HG03139 (cell line): Measurements from ENCODE around the gene EMP3.
"Not testable (repeated sequence)": the region's sequence is repeated elsewhere in the genome, so short reads cannot be mapped to it uniquely, and the experiment has no call there.

ENCODE experiments used
- ATAC-seq: cut with Tn5 transposase; IDR thresholded peaks from one replicate; pipeline ENCODE4 v1.9.1; 2021; ENCODE audit not compliant: unreplicated experiment

The EMP3 gene

DNA sequence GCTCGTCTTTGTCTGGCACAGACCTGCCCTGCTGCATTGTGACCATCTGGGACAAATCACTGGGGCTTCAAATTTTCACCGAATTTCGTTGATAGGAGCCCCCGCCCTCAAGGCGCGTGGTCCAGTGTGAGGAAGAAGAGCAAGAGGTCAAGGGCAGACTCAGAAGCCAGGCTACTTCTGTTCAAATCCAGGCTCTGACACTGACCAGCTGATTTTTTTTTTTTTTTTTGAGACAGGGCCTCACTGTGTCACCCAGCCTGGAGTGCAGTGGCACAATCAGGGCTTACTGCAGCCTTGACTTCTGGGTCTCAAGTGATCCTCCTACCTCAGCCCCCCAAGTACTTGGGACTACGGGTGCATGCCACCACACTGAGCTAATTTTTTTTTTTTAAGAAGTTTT, 46.0 kb downstream of the EMP3 start:
- ATAC-seq, result no peak

DNA sequence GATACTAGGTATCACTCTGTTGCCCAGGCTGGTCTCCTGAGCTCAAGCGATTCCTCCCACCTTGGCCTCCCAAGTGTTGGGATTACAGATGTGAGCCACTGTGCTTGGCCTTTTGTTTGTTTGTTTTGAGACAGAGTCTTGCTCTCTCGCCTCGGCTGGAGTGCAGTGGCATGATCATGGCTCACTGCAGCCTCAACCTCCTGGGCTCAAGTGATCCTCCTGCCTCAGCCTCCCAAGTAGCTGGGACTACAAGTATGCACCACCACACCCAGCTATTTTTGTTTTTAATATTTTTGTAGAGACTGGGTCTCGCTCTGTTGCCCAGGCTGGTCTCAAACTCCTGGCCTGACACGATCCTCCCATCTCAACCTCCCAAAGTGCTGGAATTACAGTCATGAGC, 46.4 kb downstream of the EMP3 start:
- ATAC-seq, result not testable (repeated sequence)

DNA sequence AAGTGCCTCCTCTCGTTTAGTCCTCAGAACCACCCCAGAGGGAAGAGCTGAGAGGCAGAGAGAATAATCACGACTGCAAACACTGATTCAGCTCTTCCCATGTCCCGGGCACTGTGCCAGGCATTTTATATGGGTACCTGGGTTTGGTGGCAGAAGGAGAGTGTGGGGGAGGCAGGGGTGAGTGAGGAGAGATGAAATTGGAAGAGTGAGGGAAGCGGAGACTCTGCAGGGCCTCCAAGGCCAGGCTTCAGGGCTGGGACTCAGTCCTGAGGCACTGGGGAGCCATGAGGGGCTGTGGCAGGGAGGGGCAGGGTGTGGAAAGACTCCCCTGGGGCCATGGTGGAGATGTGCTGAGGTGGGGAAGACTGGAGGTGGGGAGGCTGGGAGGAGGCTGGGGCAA, 47.6 kb downstream of the EMP3 start:
- no peak for ATAC-seq

DNA sequence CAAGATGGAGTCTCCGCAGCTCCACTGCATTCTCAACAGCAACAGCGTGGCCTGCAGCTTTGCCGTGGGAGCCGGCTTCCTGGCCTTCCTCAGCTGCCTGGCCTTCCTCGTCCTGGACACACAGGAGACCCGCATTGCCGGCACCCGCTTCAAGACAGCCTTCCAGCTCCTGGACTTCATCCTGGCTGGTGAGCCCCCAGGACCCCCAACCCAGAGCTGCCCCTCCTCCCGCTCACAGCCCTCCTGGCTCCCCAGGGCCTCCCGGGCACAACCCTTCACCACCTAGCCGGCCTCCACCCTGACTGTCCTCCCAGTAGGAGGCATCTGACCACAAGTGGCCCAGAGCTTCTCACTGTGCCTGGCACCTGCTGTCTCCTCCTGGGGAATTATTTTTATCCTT, 48.2 kb downstream of the EMP3 start:
- no peak for ATAC-seq

DNA sequence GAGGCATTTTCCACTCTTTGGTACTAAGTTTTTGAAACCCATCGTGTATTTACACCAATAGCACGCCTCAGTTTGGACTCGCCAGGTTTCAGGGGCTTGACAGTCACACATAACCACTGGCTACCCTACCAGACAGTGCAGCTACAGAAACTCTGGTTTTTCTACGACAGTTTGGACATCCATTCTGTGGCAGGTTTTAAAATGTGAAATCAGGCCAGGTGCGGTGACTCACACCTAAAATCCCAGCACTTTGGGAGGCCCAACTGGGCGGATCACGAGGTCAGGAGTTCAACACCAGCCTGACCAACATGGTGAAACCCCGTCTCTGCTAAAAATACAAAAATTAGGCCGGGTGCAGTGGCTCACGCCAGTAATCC, 52.8 kb downstream of the EMP3 start:
- no peak for ATAC-seq

DNA sequence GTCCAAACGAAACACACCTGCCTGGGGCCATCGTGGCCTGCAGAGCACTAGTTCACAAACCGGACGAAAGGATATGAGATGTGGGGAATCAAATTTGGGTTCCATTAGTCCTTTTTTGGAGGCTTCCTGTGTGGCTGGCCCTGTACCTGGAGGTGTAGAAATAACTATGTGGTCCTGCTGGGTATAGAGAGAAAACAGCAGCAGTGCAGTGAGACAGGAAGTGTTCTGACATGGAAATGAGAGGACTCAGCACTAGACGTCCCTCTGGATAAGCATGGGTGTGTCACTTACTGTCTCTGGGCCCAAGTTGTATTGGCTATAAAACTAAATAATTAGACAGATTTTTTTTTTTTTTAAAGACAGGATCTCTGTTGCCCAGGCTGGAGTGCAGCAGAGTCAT, 53.7 kb downstream of the EMP3 start:
- no peak for ATAC-seq
